WTC11 (cell line): ENCODE data around the gene USH2A. TPM values are rescaled to one million over a fixed set of nuclear protein-coding genes. Genes with fewer than 3 reads are reported as not detected.

Source experiments
- ATAC-seq: fragments of 200-7000 bp; cut with Tn5 transposase; 2 replicates; pipeline ENCODE4 v1.10.0; 2021; ENCODE audit warnings: mild to moderate bottlenecking, moderate library complexity
- CTCF ChIA-PET: fragments of 300-600 bp; sonication (Branson Sonifier 250); formaldehyde crosslinking; loops from one replicate; lab custom pipeline; 2021; ENCODE audit warnings: antibody characterized with exemption; lab: Charles Lee
- POLR2A ChIA-PET: fragments of 350-600 bp; sonication (Branson Sonifier 250); formaldehyde crosslinking; loops from one replicate; lab custom pipeline; 2021; ENCODE audit warnings: antibody characterized with exemption; lab: Charles Lee
- DNase-seq: peaks from one replicate; pipeline ENCODE4 v3.0.0; 2021; ENCODE audit warnings: low spot score
- H3K27ac Mint-ChIP-seq: 2 replicates; pipeline ENCODE4 v1.8.0; 2021; ENCODE audit warnings: mixed read lengths
- H3K27me3 Mint-ChIP-seq: 2 replicates; pipeline ENCODE4 v1.8.0; 2021; ENCODE audit warnings: low read depth, mild to moderate bottlenecking, moderate library complexity, mixed read lengths
- H3K36me3 Mint-ChIP-seq: 2 replicates; pipeline ENCODE4 v1.8.0; 2021; ENCODE audit warnings: mixed read lengths
- H3K4me1 Mint-ChIP-seq: 2 replicates; pipeline ENCODE4 v1.8.0; 2022; ENCODE audit warnings: mixed read lengths
- H3K4me3 Mint-ChIP-seq: 2 replicates; pipeline ENCODE4 v1.8.0; 2021; ENCODE audit warnings: mild to moderate bottlenecking, moderate library complexity, mixed read lengths
- H3K9me3 Mint-ChIP-seq: 2 replicates; pipeline ENCODE4 v1.8.0; 2021; ENCODE audit warnings: mixed read lengths
- CBFB ChIP-seq: sonication (generic); formaldehyde crosslinking; IDR thresholded peaks from 2 replicates; pipeline ENCODE4 v1.8.1; 2022; ENCODE audit warnings: mild to moderate bottlenecking, low read depth, missing genetic modification reagents
- CDX4 ChIP-seq: fragments of 250-450 bp; sonication (Bioruptor Pico); IDR thresholded peaks from 2 replicates; pipeline ENCODE4 v1.9.0; 2021; ENCODE audit warnings: moderate library complexity, mild to moderate bottlenecking, inconsistent platforms, borderline replicate concordance
- CREB1 ChIP-seq: sonication (generic); formaldehyde crosslinking; IDR thresholded peaks from 2 replicates; pipeline ENCODE4 v1.8.0; 2023; ENCODE audit warnings: mild to moderate bottlenecking, missing genetic modification reagents
- CREM ChIP-seq: sonication (generic); formaldehyde crosslinking; IDR thresholded peaks from 2 replicates; pipeline ENCODE4 v1.8.1; 2022; ENCODE audit warnings: mild to moderate bottlenecking, missing genetic modification reagents, moderate library complexity
- ELF4 ChIP-seq: sonication (generic); formaldehyde crosslinking; IDR thresholded peaks from 2 replicates; pipeline ENCODE4 v1.8.1; 2022; ENCODE audit warnings: low read depth, mild to moderate bottlenecking, moderate library complexity, missing genetic modification reagents
- ERG ChIP-seq: fragments of 250-450 bp; sonication (Bioruptor Pico); IDR thresholded peaks from 2 replicates; pipeline ENCODE4 v1.8.0; 2021; ENCODE audit warnings: mild to moderate bottlenecking
- ESRRA ChIP-seq: sonication (generic); formaldehyde crosslinking; IDR thresholded peaks from 2 replicates; pipeline ENCODE4 v1.8.1; 2022; ENCODE audit warnings: mild to moderate bottlenecking, missing genetic modification reagents, borderline replicate concordance
- ETV6 ChIP-seq: sonication (generic); formaldehyde crosslinking; IDR thresholded peaks from 2 replicates; pipeline ENCODE4 v1.8.1; 2022; ENCODE audit warnings: mild to moderate bottlenecking, missing genetic modification reagents
- FOXP4 ChIP-seq: sonication (generic); formaldehyde crosslinking; IDR thresholded peaks from 2 replicates; pipeline ENCODE4 v1.8.0; 2022; ENCODE audit warnings: mild to moderate bottlenecking, missing genetic modification reagents
- GABPB1 ChIP-seq: sonication (generic); formaldehyde crosslinking; IDR thresholded peaks from 2 replicates; pipeline ENCODE4 v1.8.1; 2023; ENCODE audit warnings: mild to moderate bottlenecking, missing genetic modification reagents
- MAX ChIP-seq: sonication (generic); formaldehyde crosslinking; IDR thresholded peaks from 2 replicates; pipeline ENCODE4 v1.8.0; 2022; ENCODE audit warnings: mild to moderate bottlenecking, missing genetic modification reagents
- MYBL2 ChIP-seq: sonication (generic); formaldehyde crosslinking; IDR thresholded peaks from 2 replicates; pipeline ENCODE4 v1.8.1; 2023; ENCODE audit warnings: mild to moderate bottlenecking, moderate library complexity, missing genetic modification reagents
- PRRX2 ChIP-seq: fragments of 250-450 bp; sonication (Bioruptor Pico); IDR thresholded peaks from 2 replicates; pipeline ENCODE4 v1.8.0; 2021; ENCODE audit warnings: mild to moderate bottlenecking
- RELA ChIP-seq: sonication (generic); formaldehyde crosslinking; IDR thresholded peaks from 2 replicates; pipeline ENCODE4 v1.8.1; 2022; ENCODE audit warnings: missing genetic modification reagents, mild to moderate bottlenecking, borderline replicate concordance
- SOX15 ChIP-seq: fragments of 250-450 bp; sonication (Bioruptor Pico); IDR thresholded peaks from 2 replicates; pipeline ENCODE4 v1.9.0; 2021; ENCODE audit warnings: mild to moderate bottlenecking
- TCF7 ChIP-seq: sonication (generic); formaldehyde crosslinking; IDR thresholded peaks from 2 replicates; pipeline ENCODE4 v1.8.0; 2022; ENCODE audit warnings: mild to moderate bottlenecking, low read depth, missing genetic modification reagents, moderate library complexity
- TP53 ChIP-seq: sonication (generic); formaldehyde crosslinking; IDR thresholded peaks from 2 replicates; pipeline ENCODE4 v1.8.1; 2023; ENCODE audit warnings: mild to moderate bottlenecking, missing genetic modification reagents
- USF1 ChIP-seq: sonication (generic); formaldehyde crosslinking; IDR thresholded peaks from 2 replicates; pipeline ENCODE4 v1.8.0; 2022; ENCODE audit warnings: mild to moderate bottlenecking, missing genetic modification reagents
- ZNF138 ChIP-seq: sonication (generic); formaldehyde crosslinking; conservative IDR thresholded peaks from 2 replicates; pipeline ENCODE4 v1.8.1; 2022; ENCODE audit warnings: mild to moderate bottlenecking, moderate library complexity, missing genetic modification reagents
- ZNF281 ChIP-seq: sonication (generic); formaldehyde crosslinking; IDR thresholded peaks from 2 replicates; pipeline ENCODE4 v1.8.0; 2023; ENCODE audit warnings: mild to moderate bottlenecking, missing genetic modification reagents
- ZSCAN18 ChIP-seq: fragments of 250-450 bp; sonication (Bioruptor Pico); IDR thresholded peaks from 2 replicates; pipeline ENCODE4 v2.1.2; 2022; ENCODE audit warnings: mild to moderate bottlenecking, moderate library complexity
- total RNA-seq: library from RNA; stranded (reverse); gene quantifications from 3 replicates; pipeline ENCODE4 v1.2.3, GENCODE V29; 2021

The USH2A gene
- total RNA-seq, 1 experiment from 2014 or later, result 0.37 TPM

- Mint-ChIP-seq H3K9me3 (no peaks in the 10 kb centered on the region), H3K36me3 (no peaks in the 10 kb centered on the region), H3K4me1 (peaks cover 16% of the 10 kb centered on the region), H3K4me3 (no peak overlapping the region), H3K27me3 (no peaks in the 10 kb centered on the region), H3K27ac (no peak overlapping the region)
- ATAC-seq, result no peak
- TF ChIP-seq ESRRA (no peak), ELF4 (no peak), GABPB1 (CRISPR knock-in tag) (no peak), ETV6 (CRISPR knock-in tag) (no peak), RELA (CRISPR knock-in tag) (no peak)
- DNase-seq, result no peak
- ChIA-PET POLR2A (no interaction called here), CTCF (no interaction called here)
Observed at GRCh38 chr1:216420263-216420662, 3.0 kb downstream of the USH2A start.

GRCh38 chr1:216416488-216416887 lies 6.8 kb downstream of the USH2A start:
- ATAC-seq (no peak), DNase-seq (no peak)
- no peaks in the 10 kb centered on the region for H3K27me3 Mint-ChIP-seq
- ChIA-PET POLR2A (no interaction called here), CTCF (no interaction called here)
- H3K27ac Mint-ChIP-seq, result no peak overlapping the region
- no peaks in the 10 kb centered on the region for H3K9me3 Mint-ChIP-seq
- no peak overlapping the region for H3K4me3 Mint-ChIP-seq
- H3K36me3 Mint-ChIP-seq, result no peaks in the 10 kb centered on the region
- peaks cover 6% of the 10 kb centered on the region; the same call in 1 of the 2 replicates for H3K4me1 Mint-ChIP-seq
- TF ChIP-seq ZSCAN18 (CRISPR knock-in tag) (no peak), CDX4 (CRISPR knock-in tag) (no peak), TCF7 (CRISPR knock-in tag) (no peak), USF1 (CRISPR knock-in tag) (no peak), ELF4 (no peak), ZNF138 (CRISPR knock-in tag) (no peak), MYBL2 (CRISPR knock-in tag) (no peak), SOX15 (CRISPR knock-in tag) (no peak)

GRCh38 chr1:216410026-216410425 lies 13.2 kb downstream of the USH2A start:
- ATAC-seq, result no peak
- POLR2A ChIA-PET, result no interaction called here
- CTCF ChIA-PET, result no interaction called here

GRCh38 chr1:216390956-216391355 lies 32.3 kb downstream of the USH2A start:
- POLR2A ChIA-PET, result no interaction called here
- TF ChIP-seq CREB1 (CRISPR knock-in tag) (no peak), MAX (CRISPR knock-in tag) (no peak), FOXP4 (CRISPR knock-in tag) (no peak), CREM (CRISPR knock-in tag) (no peak), CBFB (CRISPR knock-in tag) (no peak), ZNF281 (CRISPR knock-in tag) (no peak), TP53 (no peak)

More at GRCh38 chr1:216410026-216410425, 13.2 kb downstream of the USH2A start:
- TF ChIP-seq PRRX2 (CRISPR knock-in tag), result no peak
- TF ChIP-seq ERG (CRISPR knock-in tag), result no peak
- TF ChIP-seq SOX15 (CRISPR knock-in tag), result no peak
- Mint-ChIP-seq H3K36me3 (no peaks in the 10 kb centered on the region), H3K4me3 (no peak overlapping the region), H3K27me3 (no peaks in the 10 kb centered on the region), H3K27ac (no peak overlapping the region), H3K4me1 (no peaks in the 10 kb centered on the region), H3K9me3 (no peaks in the 10 kb centered on the region)
- DNase-seq, result no peak

More at GRCh38 chr1:216390956-216391355, 32.3 kb downstream of the USH2A start:
- Mint-ChIP-seq H3K27ac (no peak overlapping the region), H3K4me3 (no peak overlapping the region), H3K4me1 (peaks cover 35% of the 10 kb centered on the region), H3K36me3 (no peaks in the 10 kb centered on the region), H3K27me3 (peaks cover 4% of the 10 kb centered on the region), H3K9me3 (no peaks in the 10 kb centered on the region)
- CTCF ChIA-PET, result no interaction called here
- DNase-seq (no peak), ATAC-seq (no peak)
